HG03060 (cell line): ENCODE measurements around the gene IGSF3.

ENCODE experiments used
- ATAC-seq: cut with Tn5 transposase; IDR thresholded peaks from one replicate; pipeline ENCODE4 v1.9.1; 2021; ENCODE audit warnings: low read depth, moderate number of reproducible peaks; ENCODE audit not compliant: unreplicated experiment

Gene IGSF3

GRCh38 chr1:116533429-116533820 lies 134.1 kb downstream of the IGSF3 start:
- no peak for ATAC-seq

DNA sequence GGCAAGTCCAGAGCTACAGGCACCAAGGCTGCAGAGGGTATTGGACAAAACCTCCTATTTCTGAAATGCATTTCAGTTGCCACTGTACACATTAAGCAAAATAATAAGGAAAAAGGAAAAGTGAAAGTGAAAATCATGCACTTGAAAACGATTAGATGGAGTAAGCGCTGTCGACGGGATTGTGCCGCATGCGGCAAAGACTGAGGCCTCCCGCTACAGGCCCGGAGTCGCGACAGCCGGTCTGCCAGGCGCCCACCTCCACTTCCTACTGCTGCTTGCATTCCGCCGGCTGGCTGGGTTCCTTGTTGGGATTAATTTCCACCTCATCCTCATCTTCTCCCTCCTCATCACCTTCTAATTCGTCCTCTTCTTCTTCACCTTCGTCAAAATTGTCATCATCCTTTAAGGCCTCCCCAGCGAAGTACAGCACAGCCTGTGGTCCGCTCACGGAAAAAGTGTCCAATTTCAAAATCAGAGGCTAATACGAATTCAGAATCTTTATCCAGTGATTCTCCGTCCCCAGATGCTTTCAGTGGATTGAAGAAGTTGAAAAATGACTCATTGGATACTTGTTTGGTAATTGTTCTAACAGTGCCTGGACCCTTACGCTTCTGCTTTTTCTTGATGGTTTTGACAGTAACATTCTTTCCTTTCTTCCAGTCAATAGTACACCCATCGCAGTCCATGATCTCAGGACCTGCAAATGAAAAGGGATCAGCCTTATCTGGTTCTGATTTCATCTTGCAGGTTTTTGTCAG lies 134.7 kb downstream of the IGSF3 start:
- no peak for ATAC-seq

- no peak for ATAC-seq
Measured at GRCh38 chr1:116531917-116532316, 135.6 kb downstream of the IGSF3 start.

DNA sequence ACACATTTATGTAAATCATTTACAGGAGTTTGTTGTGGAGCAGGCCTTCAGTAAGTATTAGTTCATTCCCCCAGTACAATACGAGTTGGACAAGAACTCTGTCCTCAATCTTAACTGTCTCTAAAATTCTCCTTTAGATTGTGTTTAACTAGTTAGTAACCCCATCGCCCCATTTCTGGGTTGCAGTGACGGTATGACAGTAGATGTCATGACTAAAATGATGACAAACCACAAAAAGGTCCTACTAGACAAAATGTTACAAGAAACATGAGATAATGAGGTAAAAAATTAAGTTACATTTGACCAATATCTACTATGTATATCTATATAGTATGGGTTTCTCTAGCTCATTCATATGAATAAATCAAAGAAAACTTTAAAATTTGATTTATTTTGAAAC lies 137.9 kb downstream of the IGSF3 start:
- no peak for ATAC-seq

DNA sequence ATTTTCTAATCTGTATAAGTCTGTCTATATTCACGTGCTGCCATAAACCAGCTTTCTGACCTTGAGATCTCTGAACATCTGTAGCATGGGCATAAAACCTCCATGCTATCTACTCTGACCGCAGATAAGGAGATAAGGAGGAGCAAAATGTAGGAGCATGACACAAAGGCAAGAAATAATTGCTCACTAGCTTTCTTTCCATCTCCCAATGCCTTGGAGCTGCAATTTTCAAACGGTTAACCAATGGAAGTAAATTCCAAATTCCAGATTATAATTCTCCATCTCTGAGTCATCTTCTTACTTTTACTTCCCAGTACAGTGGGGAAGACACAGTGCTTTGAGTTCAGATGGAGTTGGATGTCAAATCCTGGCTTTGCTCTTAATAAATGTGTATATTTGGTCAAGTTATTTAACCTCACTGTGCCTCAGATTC lies 138.3 kb downstream of the IGSF3 start:
- ATAC-seq = no peak

- ATAC-seq = no peak
Measured at GRCh38 chr1:116528329-116529083, 139.0 kb downstream of the IGSF3 start.

GRCh38 chr1:116525440-116525839 lies 142.1 kb downstream of the IGSF3 start:
- no peak for ATAC-seq
